ENCODE measurements around the gene EHD1. TPM values are rescaled to one million over a fixed set of nuclear protein-coding genes. Genes with fewer than 3 reads are reported as not detected.

EHD1 gene
- total and polyA plus RNA-seq, 9 of the 15 experiments (the other 6 are each of a cell fraction or from before 2014, with no cell fraction given), result 0.46 to 65.0 (median 16.4) TPM

DNA sequence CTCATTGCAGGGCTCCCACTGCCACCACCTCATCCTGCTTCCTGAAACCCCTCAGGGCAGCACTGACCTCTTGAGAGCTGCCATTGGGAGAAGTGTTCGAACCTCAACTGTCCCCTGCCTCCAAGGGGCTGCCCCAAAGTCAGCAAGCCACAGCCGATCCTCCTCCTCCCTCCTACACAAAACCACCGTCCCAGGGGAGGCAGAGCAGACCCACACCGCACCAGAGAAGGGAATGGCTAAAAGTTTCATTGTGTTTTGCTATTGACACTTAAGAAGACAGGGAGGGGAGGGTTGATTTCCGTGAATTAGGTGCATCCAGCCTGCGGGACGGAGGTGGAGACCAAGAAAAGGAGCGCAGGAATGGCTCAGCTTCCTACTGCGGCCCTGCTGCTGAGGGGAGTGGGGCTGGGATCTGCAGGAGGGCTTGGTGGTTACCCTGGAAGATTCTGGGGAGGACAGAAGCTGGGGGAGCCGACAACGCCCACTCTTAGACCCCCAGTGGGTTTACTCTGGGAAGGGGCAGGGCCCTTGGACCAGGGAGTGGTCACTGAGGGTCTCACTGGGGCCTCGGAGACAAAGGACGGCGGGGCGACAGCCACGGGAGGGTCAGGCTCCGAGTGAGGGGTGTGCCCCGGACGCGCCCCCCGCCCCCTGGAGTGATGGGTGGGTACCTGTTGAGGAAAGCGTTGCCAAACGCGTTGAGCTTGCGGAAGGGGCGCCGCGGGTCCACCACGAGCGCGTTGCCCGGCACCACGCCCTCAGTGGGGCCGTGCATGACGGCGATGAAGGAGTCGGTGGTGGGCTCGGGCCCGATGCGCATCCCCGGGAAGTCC lies 815 bp downstream of the EHD1 start (continued):
- TF ChIP-seq MED1 (CRISPR knock-in tag; IDR thresholded peaks at IDR 0.05; ENCODE audit: borderline replicate concordance) (no peak), SMAD3 (CRISPR knock-in tag; conservative IDR thresholded peaks at IDR 0.05) (no peak), HLTF (IDR thresholded peaks at IDR 0.05) (no peak), NFRKB (IDR thresholded peaks at IDR 0.05; ENCODE audit: low read depth) (no peak), CBFB (CRISPR knock-in tag; IDR thresholded peaks at IDR 0.05) (peak; percentile 75; the same call in 1 of the 2 replicates), SP1 (CRISPR knock-in tag; IDR thresholded peaks at IDR 0.05) (no peak; the same call in 1 of the 2 replicates), SRSF3 (IDR thresholded peaks at IDR 0.05; ENCODE audit: insufficient read depth, low read length) (no peak), NBN (IDR thresholded peaks at IDR 0.05; ENCODE audit: low read depth) (no peak), CHCHD3 (CRISPR knock-in tag; IDR thresholded peaks at IDR 0.05) (no peak), KDM1A (IDR thresholded peaks at IDR 0.05) (no peak), ZBTB8A (IDR thresholded peaks at IDR 0.05; ENCODE audit: partially characterized antibody) (no peak)
- TF ChIP-seq, protein P1, sequence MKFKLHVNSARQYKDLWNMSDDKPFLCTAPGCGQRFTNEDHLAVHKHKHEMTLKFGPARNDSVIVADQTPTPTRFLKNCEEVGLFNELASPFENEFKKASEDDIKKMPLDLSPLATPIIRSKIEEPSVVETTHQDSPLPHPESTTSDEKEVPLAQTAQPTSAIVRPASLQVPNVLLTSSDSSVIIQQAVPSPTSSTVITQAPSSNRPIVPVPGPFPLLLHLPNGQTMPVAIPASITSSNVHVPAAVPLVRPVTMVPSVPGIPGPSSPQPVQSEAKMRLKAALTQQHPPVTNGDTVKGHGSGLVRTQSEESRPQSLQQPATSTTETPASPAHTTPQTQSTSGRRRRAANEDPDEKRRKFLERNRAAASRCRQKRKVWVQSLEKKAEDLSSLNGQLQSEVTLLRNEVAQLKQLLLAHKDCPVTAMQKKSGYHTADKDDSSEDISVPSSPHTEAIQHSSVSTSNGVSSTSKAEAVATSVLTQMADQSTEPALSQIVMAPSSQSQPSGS (CRISPR knock-in tag; IDR thresholded peaks at IDR 0.05), result peak; percentile 31; the same call in 1 of the 2 replicates
- TF ChIP-seq, protein P2, sequence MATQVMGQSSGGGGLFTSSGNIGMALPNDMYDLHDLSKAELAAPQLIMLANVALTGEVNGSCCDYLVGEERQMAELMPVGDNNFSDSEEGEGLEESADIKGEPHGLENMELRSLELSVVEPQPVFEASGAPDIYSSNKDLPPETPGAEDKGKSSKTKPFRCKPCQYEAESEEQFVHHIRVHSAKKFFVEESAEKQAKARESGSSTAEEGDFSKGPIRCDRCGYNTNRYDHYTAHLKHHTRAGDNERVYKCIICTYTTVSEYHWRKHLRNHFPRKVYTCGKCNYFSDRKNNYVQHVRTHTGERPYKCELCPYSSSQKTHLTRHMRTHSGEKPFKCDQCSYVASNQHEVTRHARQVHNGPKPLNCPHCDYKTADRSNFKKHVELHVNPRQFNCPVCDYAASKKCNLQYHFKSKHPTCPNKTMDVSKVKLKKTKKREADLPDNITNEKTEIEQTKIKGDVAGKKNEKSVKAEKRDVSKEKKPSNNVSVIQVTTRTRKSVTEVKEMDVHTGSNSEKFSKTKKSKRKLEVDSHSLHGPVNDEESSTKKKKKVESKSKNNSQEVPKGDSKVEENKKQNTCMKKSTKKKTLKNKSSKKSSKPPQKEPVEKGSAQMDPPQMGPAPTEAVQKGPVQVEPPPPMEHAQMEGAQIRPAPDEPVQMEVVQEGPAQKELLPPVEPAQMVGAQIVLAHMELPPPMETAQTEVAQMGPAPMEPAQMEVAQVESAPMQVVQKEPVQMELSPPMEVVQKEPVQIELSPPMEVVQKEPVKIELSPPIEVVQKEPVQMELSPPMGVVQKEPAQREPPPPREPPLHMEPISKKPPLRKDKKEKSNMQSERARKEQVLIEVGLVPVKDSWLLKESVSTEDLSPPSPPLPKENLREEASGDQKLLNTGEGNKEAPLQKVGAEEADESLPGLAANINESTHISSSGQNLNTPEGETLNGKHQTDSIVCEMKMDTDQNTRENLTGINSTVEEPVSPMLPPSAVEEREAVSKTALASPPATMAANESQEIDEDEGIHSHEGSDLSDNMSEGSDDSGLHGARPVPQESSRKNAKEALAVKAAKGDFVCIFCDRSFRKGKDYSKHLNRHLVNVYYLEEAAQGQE (IDR thresholded peaks at IDR 0.05; ENCODE audit: borderline replicate concordance), result no peak
- TF ChIP-seq, protein P2 (CRISPR knock-in tag; IDR thresholded peaks at IDR 0.05; ENCODE audit: low read depth), result no peak
- TF ChIP-seq, protein P3, sequence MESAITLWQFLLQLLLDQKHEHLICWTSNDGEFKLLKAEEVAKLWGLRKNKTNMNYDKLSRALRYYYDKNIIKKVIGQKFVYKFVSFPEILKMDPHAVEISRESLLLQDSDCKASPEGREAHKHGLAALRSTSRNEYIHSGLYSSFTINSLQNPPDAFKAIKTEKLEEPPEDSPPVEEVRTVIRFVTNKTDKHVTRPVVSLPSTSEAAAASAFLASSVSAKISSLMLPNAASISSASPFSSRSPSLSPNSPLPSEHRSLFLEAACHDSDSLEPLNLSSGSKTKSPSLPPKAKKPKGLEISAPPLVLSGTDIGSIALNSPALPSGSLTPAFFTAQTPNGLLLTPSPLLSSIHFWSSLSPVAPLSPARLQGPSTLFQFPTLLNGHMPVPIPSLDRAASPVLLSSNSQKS (CRISPR knock-in tag; IDR thresholded peaks at IDR 0.05), result no peak

All from K562 (cell line).